Urinary bladder (tissue), 4 donors: ENCODE data around the gene FASTKD1. TPM values are rescaled to one million over a fixed set of nuclear protein-coding genes. Genes with fewer than 3 reads are reported as not detected.
"Not testable (repeated sequence)": the region's sequence is repeated elsewhere in the genome, so short reads cannot be mapped to it uniquely, and the experiment has no call there.

Source experiments
- DNase-seq: peaks from one replicate; pipeline ENCODE4 v3.0.0-alpha.2; 2015; ENCODE audit errors: extremely low spot score
- H3K27ac ChIP-seq: one replicate; pipeline ENCODE4 v1.5.1; 2013; ENCODE audit warnings: low read depth, mild to moderate bottlenecking, moderate library complexity
- H3K36me3 ChIP-seq: one replicate; pipeline ENCODE4 v1.6.1; 2013; ENCODE audit warnings: mild to moderate bottlenecking, moderate library complexity; ENCODE audit not compliant: insufficient read depth
- H3K4me1 ChIP-seq: one replicate; pipeline ENCODE4 v1.6.1; 2013; ENCODE audit warnings: mild to moderate bottlenecking, moderate library complexity; ENCODE audit not compliant: insufficient read depth
- H3K4me3 ChIP-seq: one replicate; pipeline ENCODE4 v1.5.1; 2013; ENCODE audit warnings: low read depth, low read length
- WGBS: extraction: QIAGEN DNeasy Blood & Tissue Kit; methylation state at CpG from one replicate; pipeline ENCODE4 v1.1.7; 2013; 5-methylcytosine and 5-hydroxymethylcytosine counted together
- polyA plus RNA-seq: library from polyadenylated mRNA; stranded (reverse); fragments of 200-250 nt; gene quantifications from one replicate; pipeline ENCODE4 v1.2.3, GENCODE V29; 2013
- total RNA-seq: library from RNA; depleted of rRNA; stranded (reverse); fragments of >200 nt; gene quantifications from one replicate; pipeline ENCODE4 v1.2.3, GENCODE V29; 2014
- donor health status: healthy with polysubstance abuse.
- donor health status: healthy.

FASTKD1 gene
- total and polyA plus RNA-seq, 2 donors, result 10.7 to 46.1 TPM

GRCh38 chr2:169542433-169542832 lies 31.2 kb downstream of the FASTKD1 start:
- Histone ChIP-seq H3K4me1 (no peaks in the 10 kb centered on the region), H3K27ac (no peak overlapping the region), H3K4me3 (no peak overlapping the region), H3K36me3 (no peaks in the 10 kb centered on the region)
- whole genome bisulfite sequencing, result 95% methylated on average over 3 of the region's 3 CpGs
- no peak for DNase-seq

GRCh38 chr2:169540146-169540545 lies 33.5 kb downstream of the FASTKD1 start:
- Histone ChIP-seq H3K27ac (no peak overlapping the region), H3K36me3 (no peaks in the 10 kb centered on the region), H3K4me1 (no peaks in the 10 kb centered on the region), H3K4me3 (no peak overlapping the region)
- DNase-seq, result no peak
- 69% methylated on average over 2 of the region's 2 CpGs for WGBS

- DNase-seq, H3K27ac ChIP-seq, H3K4me1 ChIP-seq, H3K36me3 ChIP-seq, H3K4me3 ChIP-seq: not testable (repeated sequence)
- WGBS, result 98% methylated on average over 2 of the region's 2 CpGs
Measured at GRCh38 chr2:169539460-169539859, 34.2 kb downstream of the FASTKD1 start.

GRCh38 chr2:169528271-169528701 lies 45.4 kb downstream of the FASTKD1 start:
- WGBS, result 15% methylated on average over 2 of the region's 2 CpGs
- Histone ChIP-seq H3K4me1 (no peaks in the 10 kb centered on the region), H3K27ac (no peak overlapping the region), H3K36me3 (no peaks in the 10 kb centered on the region), H3K4me3 (no peak overlapping the region)
- DNase-seq, result no peak

GRCh38 chr2:169526451-169526850 lies 47.2 kb downstream of the FASTKD1 start:
- Histone ChIP-seq H3K4me3 (no peak overlapping the region), H3K4me1 (no peaks in the 10 kb centered on the region), H3K36me3 (no peaks in the 10 kb centered on the region), H3K27ac (no peak overlapping the region)
- DNase-seq, result no peak

GRCh38 chr2:169525434-169525833 lies 48.2 kb downstream of the FASTKD1 start:
- WGBS, result 74% methylated on average over 2 of the region's 2 CpGs
- no peak for DNase-seq
- Histone ChIP-seq H3K4me3 (no peak overlapping the region), H3K27ac (no peak overlapping the region), H3K4me1 (no peaks in the 10 kb centered on the region), H3K36me3 (no peaks in the 10 kb centered on the region)

GRCh38 chr2:169523681-169524080 lies 50.0 kb downstream of the FASTKD1 start:
- WGBS, result 67% methylated on average over 5 of the region's 5 CpGs
- H3K36me3 ChIP-seq, result no peaks in the 10 kb centered on the region
- no peak overlapping the region for H3K4me3 ChIP-seq
- H3K27ac ChIP-seq, result no peak overlapping the region
- no peaks in the 10 kb centered on the region for H3K4me1 ChIP-seq
- no peak for DNase-seq

GRCh38 chr2:169520896-169521295 lies 52.8 kb downstream of the FASTKD1 start:
- DNase-seq, result no peak
- H3K4me3 ChIP-seq, result no peak overlapping the region
- no peak overlapping the region for H3K27ac ChIP-seq
- no peaks in the 10 kb centered on the region for H3K4me1 ChIP-seq
- H3K36me3 ChIP-seq, result no peaks in the 10 kb centered on the region

- not testable (repeated sequence) for H3K4me3 ChIP-seq, H3K4me1 ChIP-seq, H3K36me3 ChIP-seq, DNase-seq, H3K27ac ChIP-seq
- WGBS, result 94% methylated on average over 10 of the region's 10 CpGs
Measured at GRCh38 chr2:169516488-169516995, 57.1 kb downstream of the FASTKD1 start.

GRCh38 chr2:169514758-169515157 lies 58.9 kb downstream of the FASTKD1 start:
- H3K27ac ChIP-seq, H3K4me1 ChIP-seq, DNase-seq, H3K4me3 ChIP-seq, H3K36me3 ChIP-seq: not testable (repeated sequence)
- WGBS, result 93% methylated on average over 7 of the region's 7 CpGs

GRCh38 chr2:169513926-169514325 lies 59.7 kb downstream of the FASTKD1 start:
- no peak for DNase-seq
- Histone ChIP-seq H3K36me3 (no peaks in the 10 kb centered on the region), H3K4me1 (peaks cover 2% of the 10 kb centered on the region), H3K4me3 (no peak overlapping the region), H3K27ac (no peak overlapping the region)
- 72% methylated on average over 3 of the region's 3 CpGs for WGBS

GRCh38 chr2:169513094-169513493 lies 60.6 kb downstream of the FASTKD1 start:
- Histone ChIP-seq H3K27ac (no peak overlapping the region), H3K4me1 (peaks cover 2% of the 10 kb centered on the region), H3K36me3 (no peaks in the 10 kb centered on the region), H3K4me3 (no peak overlapping the region)
- 96% methylated on average over 1 of the region's 1 CpG for WGBS
- no peak for DNase-seq

- no peak overlapping the region for H3K4me3 ChIP-seq
- no peak for DNase-seq
- no peak overlapping the region for H3K27ac ChIP-seq
- no peaks in the 10 kb centered on the region for H3K36me3 ChIP-seq
- H3K4me1 ChIP-seq, result peaks cover 2% of the 10 kb centered on the region
- WGBS, result 36% methylated on average over 2 of the region's 2 CpGs
Measured at GRCh38 chr2:169512525-169512924, 61.1 kb downstream of the FASTKD1 start.

GRCh38 chr2:169511818-169512217 lies 61.8 kb downstream of the FASTKD1 start:
- WGBS, result 57% methylated on average over 1 of the region's 1 CpG
- H3K27ac ChIP-seq, result no peak overlapping the region
- no peak for DNase-seq

GRCh38 chr2:169510496-169510895 lies 63.2 kb downstream of the FASTKD1 start:
- WGBS, result 95% methylated on average over 4 of the region's 4 CpGs
- DNase-seq, result no peak
- Histone ChIP-seq H3K4me1 (peaks cover 2% of the 10 kb centered on the region), H3K36me3 (no peaks in the 10 kb centered on the region), H3K27ac (no peak overlapping the region), H3K4me3 (no peak overlapping the region)

More at GRCh38 chr2:169511818-169512217, 61.8 kb downstream of the FASTKD1 start:
- no peak overlapping the region for H3K4me3 ChIP-seq
- peaks cover 2% of the 10 kb centered on the region for H3K4me1 ChIP-seq
- H3K36me3 ChIP-seq, result no peaks in the 10 kb centered on the region
